Lower leg skin (tissue), 3 donors: ENCODE measurements around the gene STK17B.

ENCODE experiments used
- CTCF ChIP-seq, 3 donors: fragments of 450-650 bp; IDR thresholded peaks; one replicate each; pipeline ENCODE4 v1.5.1; 2016; ENCODE audit warnings: antibody characterized with exemption in 3 of 3, mild to moderate bottlenecking in 3 of 3, moderate library complexity in 2 of 3
- POLR2A ChIP-seq, 2 donors: fragments of 450-650 bp; IDR thresholded peaks; one replicate each; pipeline ENCODE4 v1.6.1; 2016 to 2017; ENCODE audit warnings: antibody characterized with exemption in 2 of 2, mild to moderate bottlenecking in 1 of 2, moderate library complexity in 1 of 2

- TF ChIP-seq POLR2A (IDR thresholded peaks at IDR 0.05) (no peak), CTCF (IDR thresholded peaks at IDR 0.05) (no peak)
These were observed 17.9 kb downstream of the STK17B start for GRCh38 chr2:196153480-196153879.
